ENCODE measurements around the gene RHOG. TPM values are rescaled to one million over a fixed set of nuclear protein-coding genes. Genes with fewer than 3 reads are reported as not detected.

The RHOG gene
- total RNA-seq, 1 experiment from 2014 or later: 26.4 TPM

DNA sequence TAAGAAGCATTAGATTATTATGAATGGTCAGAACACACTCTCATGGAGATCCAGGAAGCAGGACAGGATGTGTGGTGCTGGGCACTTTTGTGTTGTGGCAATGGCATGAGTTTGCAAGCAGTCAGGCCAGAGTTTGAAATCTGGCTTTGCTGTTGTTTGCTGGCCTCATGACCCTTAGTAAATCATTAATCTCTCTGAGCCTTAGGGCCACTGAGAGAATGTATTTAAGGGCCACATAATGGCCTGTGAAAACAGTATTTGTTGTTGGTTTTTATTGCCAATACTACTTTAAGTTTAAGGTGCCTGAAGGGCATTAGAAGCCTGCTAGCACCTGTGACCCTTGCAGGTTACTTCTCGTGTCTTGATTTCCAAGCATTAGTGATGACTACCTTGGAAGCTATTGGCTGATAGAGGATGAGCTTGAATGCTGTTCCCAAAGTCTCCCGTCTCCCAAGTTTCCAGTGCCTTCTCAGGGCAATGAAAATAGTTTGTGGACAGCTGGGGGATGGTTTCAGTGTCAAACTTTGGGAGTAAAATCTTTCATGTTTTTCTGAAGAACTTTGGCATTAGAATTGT is 39.3 kb upstream of the RHOG start:
- no peak overlapping the region for H3K4me3 Mint-ChIP-seq
- no peak overlapping the region for H3K56ac ChIP-seq (ENCODE audit: insufficient read length, low read depth, low read length)
- H2BK15ac ChIP-seq (ENCODE audit: low read depth, low read length): no peak overlapping the region
- no peaks in the 10 kb centered on the region for H3K27me3 Mint-ChIP-seq (ENCODE audit: low read depth)
- no peak overlapping the region for H2BK120ac ChIP-seq (ENCODE audit: low read depth, low read length, poor library complexity, severe bottlenecking)
- H3K36me3 Mint-ChIP-seq (ENCODE audit: insufficient read depth in 1 of 3, low read depth in 3 of 3): no peaks in the 10 kb centered on the region
- no peaks in the 10 kb centered on the region for H3K79me1 ChIP-seq (ENCODE audit: insufficient read depth, low read depth, low read length, poor library complexity, severe bottlenecking)
- no peak overlapping the region for H2BK20ac ChIP-seq (ENCODE audit: low read depth, low read length, poor library complexity, severe bottlenecking)
- H4K91ac ChIP-seq (ENCODE audit: insufficient read length, low read depth, low read length): no peak overlapping the region
- no peaks in the 10 kb centered on the region for H3K9me3 ChIP-seq (ENCODE audit: control insufficient read depth, low read depth, low read length)
- no peaks in the 10 kb centered on the region for H4K20me1 ChIP-seq (ENCODE audit: control insufficient read depth, insufficient read depth, insufficient read length)
- H4K8ac ChIP-seq (replicated peaks; ENCODE audit: insufficient read length, low read depth, low read length): no peak overlapping the region
- H2BK5ac ChIP-seq (ENCODE audit: insufficient read length, low read length): no peak overlapping the region
- no CpG with 5 or more reads among the region's 2 CpGs for WGBS (ENCODE audit: extremely low coverage, insufficient read length, low lambda C conversion rate)
- no peak overlapping the region; a peak in 1 of 7 replicates for H3K27ac Mint-ChIP-seq
- no peaks in the 10 kb centered on the region; the same call in 1 of the 2 replicates for H3K27me3 ChIP-seq (ENCODE audit: insufficient read depth, low read length)
- no peak overlapping the region for H3K18ac ChIP-seq (ENCODE audit: insufficient read length, low read depth, low read length)
- no peak overlapping the region for H3K14ac ChIP-seq (ENCODE audit: insufficient read depth, low read length)
- no peak overlapping the region for H3K4me2 ChIP-seq (ENCODE audit: insufficient read depth, insufficient read length, low read length)
- no peak for DNase-seq
- H3K23me2 ChIP-seq (ENCODE audit: insufficient read length, low read depth, low read length, poor library complexity, severe bottlenecking): no peaks in the 10 kb centered on the region
- no peak overlapping the region for H2BK12ac ChIP-seq (ENCODE audit: insufficient read length, low read depth, low read length)
- no peaks in the 10 kb centered on the region for H3K79me2 ChIP-seq (ENCODE audit: insufficient read depth, low read length)
- no peak overlapping the region for H3K4ac ChIP-seq (ENCODE audit: low read depth, low read length)
- H3K4me1 Mint-ChIP-seq: peaks cover 16 to 19% of the 10 kb centered on the region in 2 experiments
- no peaks in the 10 kb centered on the region for H3K4me1 ChIP-seq (ENCODE audit: insufficient read depth, low read length)
- no peak overlapping the region for H3K23ac ChIP-seq (ENCODE audit: insufficient read length, low read depth, low read length)
- H4K5ac ChIP-seq (ENCODE audit: insufficient read length, low read depth, low read length): no peak overlapping the region
- no peak overlapping the region for H3K27ac ChIP-seq (ENCODE audit: insufficient read length, low read depth, low read length)
- H2AFZ ChIP-seq (ENCODE audit: low read length): no peak overlapping the region
- H3K9ac ChIP-seq (ENCODE audit: extremely low read depth, insufficient read length, low read length): no peak overlapping the region
- TF ChIP-seq, protein P1, sequence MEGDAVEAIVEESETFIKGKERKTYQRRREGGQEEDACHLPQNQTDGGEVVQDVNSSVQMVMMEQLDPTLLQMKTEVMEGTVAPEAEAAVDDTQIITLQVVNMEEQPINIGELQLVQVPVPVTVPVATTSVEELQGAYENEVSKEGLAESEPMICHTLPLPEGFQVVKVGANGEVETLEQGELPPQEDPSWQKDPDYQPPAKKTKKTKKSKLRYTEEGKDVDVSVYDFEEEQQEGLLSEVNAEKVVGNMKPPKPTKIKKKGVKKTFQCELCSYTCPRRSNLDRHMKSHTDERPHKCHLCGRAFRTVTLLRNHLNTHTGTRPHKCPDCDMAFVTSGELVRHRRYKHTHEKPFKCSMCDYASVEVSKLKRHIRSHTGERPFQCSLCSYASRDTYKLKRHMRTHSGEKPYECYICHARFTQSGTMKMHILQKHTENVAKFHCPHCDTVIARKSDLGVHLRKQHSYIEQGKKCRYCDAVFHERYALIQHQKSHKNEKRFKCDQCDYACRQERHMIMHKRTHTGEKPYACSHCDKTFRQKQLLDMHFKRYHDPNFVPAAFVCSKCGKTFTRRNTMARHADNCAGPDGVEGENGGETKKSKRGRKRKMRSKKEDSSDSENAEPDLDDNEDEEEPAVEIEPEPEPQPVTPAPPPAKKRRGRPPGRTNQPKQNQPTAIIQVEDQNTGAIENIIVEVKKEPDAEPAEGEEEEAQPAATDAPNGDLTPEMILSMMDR (conservative IDR thresholded peaks at IDR 0.05): no peak
- no peak overlapping the region for H3T11ph ChIP-seq (ENCODE audit: low read length)
- no peaks in the 10 kb centered on the region for H3K9me3 Mint-ChIP-seq
- no peak overlapping the region for H2AK5ac ChIP-seq (ENCODE audit: insufficient read length, low read length)

Data from H9 (cell line).